ENCODE measurements around the gene PTPRE.

DNA sequence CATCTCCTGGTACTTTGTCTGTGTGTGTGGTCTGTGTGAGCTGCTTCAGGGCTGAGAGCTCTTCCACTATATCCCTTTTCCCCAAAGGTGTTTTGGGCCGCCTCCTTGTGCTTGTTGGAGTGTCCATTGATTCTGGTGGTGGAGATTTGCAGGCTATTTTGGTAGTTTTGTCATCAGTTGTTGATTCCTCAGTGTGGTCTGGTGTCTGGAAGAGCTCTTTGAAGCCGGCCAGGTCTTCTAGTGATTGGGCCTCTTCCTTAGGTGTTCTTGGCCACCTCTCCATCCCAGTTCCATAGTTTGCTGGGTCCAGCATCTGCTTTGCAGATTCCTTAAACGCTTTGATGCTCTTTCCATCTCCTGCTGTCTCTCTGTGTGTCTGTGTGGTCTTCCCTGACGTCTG lies 198.5 kb downstream of the PTPRE start:
- TF ChIP-seq YY1 (IDR thresholded peaks at IDR 0.05; ENCODE audit: low read depth): no peak
- TF ChIP-seq, protein P1, sequence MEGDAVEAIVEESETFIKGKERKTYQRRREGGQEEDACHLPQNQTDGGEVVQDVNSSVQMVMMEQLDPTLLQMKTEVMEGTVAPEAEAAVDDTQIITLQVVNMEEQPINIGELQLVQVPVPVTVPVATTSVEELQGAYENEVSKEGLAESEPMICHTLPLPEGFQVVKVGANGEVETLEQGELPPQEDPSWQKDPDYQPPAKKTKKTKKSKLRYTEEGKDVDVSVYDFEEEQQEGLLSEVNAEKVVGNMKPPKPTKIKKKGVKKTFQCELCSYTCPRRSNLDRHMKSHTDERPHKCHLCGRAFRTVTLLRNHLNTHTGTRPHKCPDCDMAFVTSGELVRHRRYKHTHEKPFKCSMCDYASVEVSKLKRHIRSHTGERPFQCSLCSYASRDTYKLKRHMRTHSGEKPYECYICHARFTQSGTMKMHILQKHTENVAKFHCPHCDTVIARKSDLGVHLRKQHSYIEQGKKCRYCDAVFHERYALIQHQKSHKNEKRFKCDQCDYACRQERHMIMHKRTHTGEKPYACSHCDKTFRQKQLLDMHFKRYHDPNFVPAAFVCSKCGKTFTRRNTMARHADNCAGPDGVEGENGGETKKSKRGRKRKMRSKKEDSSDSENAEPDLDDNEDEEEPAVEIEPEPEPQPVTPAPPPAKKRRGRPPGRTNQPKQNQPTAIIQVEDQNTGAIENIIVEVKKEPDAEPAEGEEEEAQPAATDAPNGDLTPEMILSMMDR (IDR thresholded peaks at IDR 0.05): no peak
- TF ChIP-seq JUND (IDR thresholded peaks at IDR 0.05): no peak
- TF ChIP-seq, protein P2, sequence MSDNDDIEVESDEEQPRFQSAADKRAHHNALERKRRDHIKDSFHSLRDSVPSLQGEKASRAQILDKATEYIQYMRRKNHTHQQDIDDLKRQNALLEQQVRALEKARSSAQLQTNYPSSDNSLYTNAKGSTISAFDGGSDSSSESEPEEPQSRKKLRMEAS (IDR thresholded peaks at IDR 0.05; ENCODE audit: low read depth): no peak
- TF ChIP-seq, protein P3, sequence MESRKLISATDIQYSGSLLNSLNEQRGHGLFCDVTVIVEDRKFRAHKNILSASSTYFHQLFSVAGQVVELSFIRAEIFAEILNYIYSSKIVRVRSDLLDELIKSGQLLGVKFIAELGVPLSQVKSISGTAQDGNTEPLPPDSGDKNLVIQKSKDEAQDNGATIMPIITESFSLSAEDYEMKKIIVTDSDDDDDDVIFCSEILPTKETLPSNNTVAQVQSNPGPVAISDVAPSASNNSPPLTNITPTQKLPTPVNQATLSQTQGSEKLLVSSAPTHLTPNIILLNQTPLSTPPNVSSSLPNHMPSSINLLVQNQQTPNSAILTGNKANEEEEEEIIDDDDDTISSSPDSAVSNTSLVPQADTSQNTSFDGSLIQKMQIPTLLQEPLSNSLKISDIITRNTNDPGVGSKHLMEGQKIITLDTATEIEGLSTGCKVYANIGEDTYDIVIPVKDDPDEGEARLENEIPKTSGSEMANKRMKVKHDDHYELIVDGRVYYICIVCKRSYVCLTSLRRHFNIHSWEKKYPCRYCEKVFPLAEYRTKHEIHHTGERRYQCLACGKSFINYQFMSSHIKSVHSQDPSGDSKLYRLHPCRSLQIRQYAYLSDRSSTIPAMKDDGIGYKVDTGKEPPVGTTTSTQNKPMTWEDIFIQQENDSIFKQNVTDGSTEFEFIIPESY (IDR thresholded peaks at IDR 0.05; ENCODE audit: borderline replicate concordance, low read depth): no peak
- TF ChIP-seq EP300 (IDR thresholded peaks at IDR 0.05; ENCODE audit: borderline replicate concordance in 1 of 2, low read depth in 1 of 2, low read length in 1 of 2): no peak
- no peak for TF ChIP-seq POLR2AphosphoS5 (IDR thresholded peaks at IDR 0.05; ENCODE audit: low read depth, low read length)
- no peak for TF ChIP-seq EZH2phosphoT487 (IDR thresholded peaks at IDR 0.05; ENCODE audit: borderline replicate concordance, low read depth)
- TF ChIP-seq, protein P4, sequence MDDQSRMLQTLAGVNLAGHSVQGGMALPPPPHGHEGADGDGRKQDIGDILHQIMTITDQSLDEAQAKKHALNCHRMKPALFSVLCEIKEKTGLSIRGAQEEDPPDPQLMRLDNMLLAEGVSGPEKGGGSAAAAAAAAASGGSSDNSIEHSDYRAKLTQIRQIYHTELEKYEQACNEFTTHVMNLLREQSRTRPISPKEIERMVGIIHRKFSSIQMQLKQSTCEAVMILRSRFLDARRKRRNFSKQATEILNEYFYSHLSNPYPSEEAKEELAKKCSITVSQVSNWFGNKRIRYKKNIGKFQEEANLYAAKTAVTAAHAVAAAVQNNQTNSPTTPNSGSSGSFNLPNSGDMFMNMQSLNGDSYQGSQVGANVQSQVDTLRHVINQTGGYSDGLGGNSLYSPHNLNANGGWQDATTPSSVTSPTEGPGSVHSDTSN (IDR thresholded peaks at IDR 0.05): no peak
- TF ChIP-seq NFIC (IDR thresholded peaks at IDR 0.05; ENCODE audit: borderline replicate concordance): no peak
- no peak for TF ChIP-seq TAF1 (IDR thresholded peaks at IDR 0.05; ENCODE audit: borderline replicate concordance, low read depth, low read length)
- no peak for TF ChIP-seq GATA2 (CRISPR knock-in tag; IDR thresholded peaks at IDR 0.05)
